ENCODE results near the gene ABHD16A.

DNA sequence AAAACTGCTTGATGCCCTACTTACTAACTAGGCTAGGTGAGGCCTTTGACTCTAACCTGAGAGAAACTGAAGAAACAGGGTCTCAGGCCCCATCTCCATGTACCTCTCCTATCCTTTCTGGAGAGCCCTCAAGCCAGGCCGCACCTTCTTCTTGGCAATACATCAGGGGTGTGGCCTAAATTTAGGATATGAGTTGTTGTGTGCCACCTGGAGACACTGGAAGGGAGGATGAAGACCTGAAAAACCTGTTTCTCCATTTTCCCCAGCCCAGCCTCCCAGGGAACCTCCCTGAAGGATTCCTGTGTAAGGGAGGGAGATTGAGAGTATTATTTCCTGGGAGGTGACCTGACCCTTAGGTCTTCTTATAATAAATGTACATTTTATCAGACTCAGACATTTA is 15.1 kb upstream of the ABHD16A start:
- no peak for TF ChIP-seq CTCF (IDR thresholded peaks at IDR 0.05)
- no peak for TF ChIP-seq POLR2A (IDR thresholded peaks at IDR 0.05)
